Measurements from ENCODE around the gene TREML2. TPM values are rescaled to one million over a fixed set of nuclear protein-coding genes. Genes with fewer than 3 reads are reported as not detected.

TREML2 gene
- total RNA-seq, 1 experiment from 2014 or later = not detected

DNA sequence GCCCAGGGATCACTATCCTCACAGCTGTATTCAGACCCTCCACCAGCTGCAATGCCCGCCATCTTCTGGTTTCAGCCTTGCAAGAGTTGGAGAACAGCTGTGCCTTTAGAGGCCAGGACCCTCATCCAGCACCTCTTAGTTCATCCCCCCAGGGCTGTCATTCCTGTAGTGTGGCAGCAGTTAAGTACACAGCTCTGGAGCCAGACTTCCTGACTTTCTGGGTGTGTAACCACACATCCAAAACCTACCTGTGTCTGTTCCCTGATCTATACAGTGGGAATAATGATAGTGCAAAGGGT lies 37.6 kb downstream of the TREML2 start (continued):
- TF ChIP-seq SRF (IDR thresholded peaks at IDR 0.05; ENCODE audit: low read depth) (no peak), SIN3A (IDR thresholded peaks at IDR 0.05; ENCODE audit: low read depth) (no peak), POLR2AphosphoS5 (IDR thresholded peaks at IDR 0.05; ENCODE audit: low read depth, low read length) (no peak), YY1 (IDR thresholded peaks at IDR 0.05; ENCODE audit: extremely low read depth, insufficient replicate concordance, low read depth, low read length) (no peak)
- TF ChIP-seq, protein P1, sequence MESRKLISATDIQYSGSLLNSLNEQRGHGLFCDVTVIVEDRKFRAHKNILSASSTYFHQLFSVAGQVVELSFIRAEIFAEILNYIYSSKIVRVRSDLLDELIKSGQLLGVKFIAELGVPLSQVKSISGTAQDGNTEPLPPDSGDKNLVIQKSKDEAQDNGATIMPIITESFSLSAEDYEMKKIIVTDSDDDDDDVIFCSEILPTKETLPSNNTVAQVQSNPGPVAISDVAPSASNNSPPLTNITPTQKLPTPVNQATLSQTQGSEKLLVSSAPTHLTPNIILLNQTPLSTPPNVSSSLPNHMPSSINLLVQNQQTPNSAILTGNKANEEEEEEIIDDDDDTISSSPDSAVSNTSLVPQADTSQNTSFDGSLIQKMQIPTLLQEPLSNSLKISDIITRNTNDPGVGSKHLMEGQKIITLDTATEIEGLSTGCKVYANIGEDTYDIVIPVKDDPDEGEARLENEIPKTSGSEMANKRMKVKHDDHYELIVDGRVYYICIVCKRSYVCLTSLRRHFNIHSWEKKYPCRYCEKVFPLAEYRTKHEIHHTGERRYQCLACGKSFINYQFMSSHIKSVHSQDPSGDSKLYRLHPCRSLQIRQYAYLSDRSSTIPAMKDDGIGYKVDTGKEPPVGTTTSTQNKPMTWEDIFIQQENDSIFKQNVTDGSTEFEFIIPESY (IDR thresholded peaks at IDR 0.05; ENCODE audit: extremely low read depth, insufficient replicate concordance, low read length) = no peak

DNA sequence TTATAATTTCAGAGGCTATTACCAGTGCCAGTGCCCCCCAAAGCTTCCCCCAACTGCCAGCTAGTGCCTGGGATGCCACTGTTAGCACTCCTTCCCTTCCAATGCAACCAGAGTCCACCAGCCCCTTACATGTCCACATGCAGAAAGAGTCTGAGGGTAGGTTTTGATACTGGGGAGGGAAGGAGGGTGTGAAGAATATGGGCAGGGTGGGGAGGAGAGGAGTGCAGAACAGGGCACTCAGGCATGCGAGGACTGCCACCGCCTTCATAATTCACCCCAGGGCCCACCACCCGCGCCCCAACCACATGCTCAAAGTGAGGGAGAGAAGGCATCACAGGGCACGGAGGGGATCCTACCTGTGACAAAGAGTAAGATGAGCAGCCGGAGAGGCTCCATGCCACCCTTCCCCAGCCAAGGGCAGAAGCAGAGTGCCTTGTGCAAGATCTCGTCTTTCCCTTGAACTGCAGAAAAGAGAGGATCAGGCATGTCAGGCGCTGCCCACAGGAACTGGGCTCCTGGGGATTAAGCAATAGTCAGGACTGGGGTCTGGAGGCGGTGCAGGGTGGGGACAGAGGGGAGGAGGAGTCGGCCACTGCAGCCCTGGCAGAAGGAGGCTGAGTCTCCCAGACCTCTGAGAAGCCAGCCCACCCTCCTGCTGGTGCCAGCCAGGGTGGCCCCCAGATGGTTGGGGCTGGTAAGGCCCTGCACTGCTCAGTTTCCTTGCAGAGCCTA lies 38.1 kb downstream of the TREML2 start, which contains the start of gene TREM2:
Gene TREM2 (minus strand): TSS at position 430 of the 732 bp plus-strand sequence. CDS start 34 bp downstream, at position 396.
- no TSS peak for BruUV-seq (replicated peaks)
- POLR2A ChIA-PET = no interaction called here
- Histone ChIP-seq H3K9me3 (ENCODE audit: control insufficient read depth in 1 of 2, insufficient read depth in 1 of 2, low read depth in 1 of 2, low read length in 2 of 2) (no peaks in the 10 kb centered on the region), H3K9ac (ENCODE audit: low read length) (no peak within 1 kb of the TSS), H3K4me1 (ENCODE audit: control insufficient read depth in 1 of 2, insufficient read depth in 2 of 2, low read length in 2 of 2) (no peaks in the 10 kb centered on the region), H3K4me3 (replicated peaks in 1 of 2; ENCODE audit: low read depth in 1 of 2, low read length in 2 of 2) (no peak within 1 kb of the TSS), H3K27me3 (ENCODE audit: insufficient read depth, low read length) (peaks cover 52% of the 10 kb centered on the region), H3K79me2 (ENCODE audit: insufficient read depth, low read length) (no peaks in the 10 kb centered on the region), H2AFZ (ENCODE audit: low read depth, low read length, poor library complexity, severe bottlenecking) (no peak within 1 kb of the TSS), H3K4me2 (ENCODE audit: low read length) (no peak within 1 kb of the TSS), H3K9me2 (ENCODE audit: insufficient read depth) (no peaks in the 10 kb centered on the region), H4K20me1 (ENCODE audit: insufficient read depth) (no peaks in the 10 kb centered on the region), H3K36me3 (ENCODE audit: control insufficient read depth in 1 of 2, insufficient read depth in 2 of 2, low read length in 2 of 2) (no peaks in the 10 kb centered on the region), H3K27ac (ENCODE audit: low read depth, low read length) (no peak within 1 kb of the TSS)
- CTCF ChIA-PET = no interaction called here
- ATAC-seq (no peak), DNase-seq (ENCODE audit: low read depth, low spot score) (no peak)
- RAD21 ChIA-PET (ENCODE audit: low non-redundant PET in 1 of 2, low total read pairs in 2 of 2, uncharacterized antibody in 2 of 2, unreplicated experiment in 2 of 2) = no interaction called here
- TF ChIP-seq ZNF274 (IDR thresholded peaks at IDR 0.05; ENCODE audit: low read depth, low read length) = no peak
- intact Hi-C loops (cut with micrococcal nuclease) = no loop called here
